ENCODE measurements around the gene COL2A1.

The COL2A1 gene

GRCh38 chr12:48021485-48022179 lies 17.4 kb upstream of the COL2A1 start (continued):
- no peak for TF ChIP-seq BCL6B (tag by site-specific recombination; IDR thresholded peaks at IDR 0.05)
- TF ChIP-seq ZNF248 (tag by site-specific recombination; IDR thresholded peaks at IDR 0.05), result no peak
- TF ChIP-seq ZNF266 (tag by site-specific recombination; IDR thresholded peaks at IDR 0.05; ENCODE audit: low read depth), result no peak
- TF ChIP-seq TSHZ1 (tag by site-specific recombination; IDR thresholded peaks at IDR 0.05; ENCODE audit: borderline replicate concordance), result peak; percentile 92
- no peak for TF ChIP-seq SETDB1 (IDR thresholded peaks at IDR 0.05; ENCODE audit: insufficient read length, low read length)
- peak; percentile 99 for TF ChIP-seq ZNF561 (tag by site-specific recombination; IDR thresholded peaks at IDR 0.05; ENCODE audit: borderline replicate concordance)
- TF ChIP-seq ZNF792 (tag by site-specific recombination; IDR thresholded peaks at IDR 0.05), result no peak
- no peak for TF ChIP-seq ZNF223 (tag by site-specific recombination; IDR thresholded peaks at IDR 0.05)
- TF ChIP-seq, protein P1, sequence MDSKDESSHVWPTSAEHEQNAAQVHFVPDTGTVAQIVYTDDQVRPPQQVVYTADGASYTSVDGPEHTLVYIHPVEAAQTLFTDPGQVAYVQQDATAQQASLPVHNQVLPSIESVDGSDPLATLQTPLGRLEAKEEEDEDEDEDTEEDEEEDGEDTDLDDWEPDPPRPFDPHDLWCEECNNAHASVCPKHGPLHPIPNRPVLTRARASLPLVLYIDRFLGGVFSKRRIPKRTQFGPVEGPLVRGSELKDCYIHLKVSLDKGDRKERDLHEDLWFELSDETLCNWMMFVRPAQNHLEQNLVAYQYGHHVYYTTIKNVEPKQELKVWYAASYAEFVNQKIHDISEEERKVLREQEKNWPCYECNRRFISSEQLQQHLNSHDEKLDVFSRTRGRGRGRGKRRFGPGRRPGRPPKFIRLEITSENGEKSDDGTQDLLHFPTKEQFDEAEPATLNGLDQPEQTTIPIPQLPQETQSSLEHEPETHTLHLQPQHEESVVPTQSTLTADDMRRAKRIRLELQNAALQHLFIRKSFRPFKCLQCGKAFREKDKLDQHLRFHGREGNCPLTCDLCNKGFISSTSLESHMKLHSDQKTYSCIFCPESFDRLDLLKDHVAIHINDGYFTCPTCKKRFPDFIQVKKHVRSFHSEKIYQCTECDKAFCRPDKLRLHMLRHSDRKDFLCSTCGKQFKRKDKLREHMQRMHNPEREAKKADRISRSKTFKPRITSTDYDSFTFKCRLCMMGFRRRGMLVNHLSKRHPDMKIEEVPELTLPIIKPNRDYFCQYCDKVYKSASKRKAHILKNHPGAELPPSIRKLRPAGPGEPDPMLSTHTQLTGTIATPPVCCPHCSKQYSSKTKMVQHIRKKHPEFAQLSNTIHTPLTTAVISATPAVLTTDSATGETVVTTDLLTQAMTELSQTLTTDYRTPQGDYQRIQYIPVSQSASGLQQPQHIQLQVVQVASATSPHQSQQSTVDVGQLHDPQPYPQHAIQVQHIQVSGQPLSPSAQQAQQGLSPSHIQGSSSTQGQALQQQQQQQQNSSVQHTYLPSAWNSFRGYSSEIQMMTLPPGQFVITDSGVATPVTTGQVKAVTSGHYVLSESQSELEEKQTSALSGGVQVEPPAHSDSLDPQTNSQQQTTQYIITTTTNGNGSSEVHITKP (tag by site-specific recombination; IDR thresholded peaks at IDR 0.05), result peak; percentile 81
- TF ChIP-seq ZNF169 (tag by site-specific recombination; IDR thresholded peaks at IDR 0.05), result no peak
- TF ChIP-seq ZNF621 (tag by site-specific recombination; IDR thresholded peaks at IDR 0.05), result no peak
- no peak for TF ChIP-seq ZNF791 (tag by site-specific recombination; IDR thresholded peaks at IDR 0.05)
- TF ChIP-seq, protein P2, sequence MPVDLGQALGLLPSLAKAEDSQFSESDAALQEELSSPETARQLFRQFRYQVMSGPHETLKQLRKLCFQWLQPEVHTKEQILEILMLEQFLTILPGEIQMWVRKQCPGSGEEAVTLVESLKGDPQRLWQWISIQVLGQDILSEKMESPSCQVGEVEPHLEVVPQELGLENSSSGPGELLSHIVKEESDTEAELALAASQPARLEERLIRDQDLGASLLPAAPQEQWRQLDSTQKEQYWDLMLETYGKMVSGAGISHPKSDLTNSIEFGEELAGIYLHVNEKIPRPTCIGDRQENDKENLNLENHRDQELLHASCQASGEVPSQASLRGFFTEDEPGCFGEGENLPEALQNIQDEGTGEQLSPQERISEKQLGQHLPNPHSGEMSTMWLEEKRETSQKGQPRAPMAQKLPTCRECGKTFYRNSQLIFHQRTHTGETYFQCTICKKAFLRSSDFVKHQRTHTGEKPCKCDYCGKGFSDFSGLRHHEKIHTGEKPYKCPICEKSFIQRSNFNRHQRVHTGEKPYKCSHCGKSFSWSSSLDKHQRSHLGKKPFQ (tag by site-specific recombination; IDR thresholded peaks at IDR 0.05), result peak; percentile 71
- TF ChIP-seq PATZ1 (tag by site-specific recombination; IDR thresholded peaks at IDR 0.05), result peak; percentile 98
- TF ChIP-seq ZNF112 (tag by site-specific recombination; IDR thresholded peaks at IDR 0.05), result no peak
- TF ChIP-seq ZNF146 (tag by site-specific recombination; IDR thresholded peaks at IDR 0.05), result peak; percentile 13; the same call in 1 of the 2 replicates
- TF ChIP-seq ZNF274 (IDR thresholded peaks at IDR 0.05; ENCODE audit: low read length), result no peak
- TF ChIP-seq ZNF274 (tag by site-specific recombination; IDR thresholded peaks at IDR 0.05; ENCODE audit: borderline replicate concordance), result no peak
- no peak for TF ChIP-seq RBAK (tag by site-specific recombination; IDR thresholded peaks at IDR 0.05)
- peak; percentile 65; the same call in 1 of the 2 replicates for TF ChIP-seq ZSCAN16 (tag by site-specific recombination; IDR thresholded peaks at IDR 0.05)
- peak; percentile 32; the same call in 1 of the 2 replicates for TF ChIP-seq ZNF664 (tag by site-specific recombination; IDR thresholded peaks at IDR 0.05)
- no peak for TF ChIP-seq ZBTB7A (tag by site-specific recombination; IDR thresholded peaks at IDR 0.05; ENCODE audit: low read depth)
- peak; percentile 93 for TF ChIP-seq HIC1 (tag by site-specific recombination; IDR thresholded peaks at IDR 0.05)
- no peak for TF ChIP-seq EGR2 (tag by site-specific recombination; IDR thresholded peaks at IDR 0.05; ENCODE audit: low read depth)

Data from HEK293 (cell line).